ENCODE results near the gene PTPRH.

PTPRH gene

GRCh38 chr19:55246462-55247451, 37.5 kb upstream of the PTPRH start:
- DNase-seq (ENCODE audit: low spot score), result no peak

- no peak for DNase-seq (ENCODE audit: low spot score)
Measured at GRCh38 chr19:55245236-55245904, 36.1 kb upstream of the PTPRH start.

DNA sequence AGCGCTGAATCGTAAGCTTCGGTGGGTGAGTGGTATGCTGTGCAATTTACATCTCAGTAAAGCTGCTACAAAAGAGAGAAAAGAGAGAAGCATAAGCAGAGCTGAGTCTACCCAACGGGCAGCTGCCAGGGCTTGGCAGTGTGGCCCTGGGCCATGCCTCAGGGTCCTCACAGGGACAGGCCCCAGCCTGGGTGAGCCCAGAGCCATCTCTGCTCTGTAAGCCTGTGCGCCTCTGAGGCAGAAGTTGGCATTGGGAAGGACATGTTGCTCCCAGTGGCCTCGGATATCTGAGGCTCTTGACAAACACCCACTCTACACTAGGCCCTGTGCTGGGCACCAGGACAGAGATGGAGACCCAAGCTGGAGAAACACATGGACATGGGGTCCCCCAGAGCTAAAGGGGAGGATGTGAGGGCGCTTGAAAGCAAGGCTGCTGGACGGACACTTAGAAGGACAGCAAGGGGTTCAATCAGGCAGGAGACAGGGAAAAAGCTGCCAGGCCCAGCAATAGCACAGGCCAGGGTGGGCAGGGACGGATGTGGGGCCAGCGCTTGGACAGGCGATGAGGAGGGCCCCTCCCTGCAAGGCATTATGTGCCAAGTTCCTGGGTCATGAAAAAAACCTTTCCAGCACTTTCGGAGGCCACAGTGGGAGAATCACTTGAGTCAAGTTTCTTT, 34.8 kb upstream of the PTPRH start:
- DNase-seq (ENCODE audit: low spot score), result no peak

DNA sequence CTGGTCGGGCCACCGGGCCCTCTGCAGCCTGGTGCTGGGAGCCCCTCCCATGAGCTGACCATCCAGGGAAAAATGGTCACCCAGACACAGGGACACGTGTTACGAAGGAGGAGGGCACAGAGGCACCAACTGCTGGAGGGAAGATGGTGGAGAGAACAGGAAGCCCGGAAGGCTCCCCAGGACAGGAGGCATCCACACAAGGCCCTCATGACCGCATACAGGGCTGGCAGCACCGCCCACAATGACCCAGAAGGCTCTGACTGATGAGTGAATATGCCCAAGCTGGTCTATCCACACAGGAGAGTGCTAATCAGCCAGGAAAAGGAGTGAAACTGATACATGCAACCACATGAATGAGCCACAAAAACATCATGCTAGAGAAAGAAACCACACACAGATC, 33.2 kb upstream of the PTPRH start:
- no peak for DNase-seq (ENCODE audit: low spot score)

GRCh38 chr19:55241935-55242464, 32.7 kb upstream of the PTPRH start:
- DNase-seq (ENCODE audit: low spot score), result no peak

- DNase-seq (ENCODE audit: low spot score), result no peak
Measured at GRCh38 chr19:55241143-55241934, 32.0 kb upstream of the PTPRH start.

GRCh38 chr19:55240713-55241020, 31.4 kb upstream of the PTPRH start:
- DNase-seq (ENCODE audit: low spot score), result no peak

DNA sequence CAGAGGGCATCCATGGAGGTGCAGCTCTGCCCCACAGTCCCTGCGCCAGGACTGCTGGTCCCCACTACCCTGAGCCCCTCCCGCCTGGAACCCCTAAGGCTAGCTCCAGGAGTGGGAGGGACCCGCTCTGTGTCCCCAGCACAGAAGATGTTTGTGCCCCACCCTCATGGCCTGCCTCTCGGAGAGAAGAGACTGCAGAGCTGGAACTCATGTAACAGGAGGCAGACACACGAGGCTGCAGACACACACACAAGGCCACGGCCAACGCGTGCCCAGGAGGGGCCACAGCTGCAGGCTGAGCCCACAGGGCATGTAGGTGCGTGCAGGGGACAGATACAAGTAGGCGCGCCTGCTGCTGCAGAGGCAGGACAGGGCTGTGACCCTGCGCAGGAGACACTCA, 29.7 kb upstream of the PTPRH start:
- no peak for DNase-seq (ENCODE audit: low spot score)

GRCh38 chr19:55238030-55238429, 28.7 kb upstream of the PTPRH start:
- no peak for DNase-seq (ENCODE audit: low spot score)

- no peak for DNase-seq (ENCODE audit: low spot score)
Measured at GRCh38 chr19:55232986-55233385, 23.7 kb upstream of the PTPRH start.

- DNase-seq (ENCODE audit: low spot score), result no peak
Measured at GRCh38 chr19:55232286-55232602, 22.9 kb upstream of the PTPRH start.

- DNase-seq (ENCODE audit: low spot score), result no peak
Measured at GRCh38 chr19:55231391-55232285, 22.3 kb upstream of the PTPRH start.

DNA sequence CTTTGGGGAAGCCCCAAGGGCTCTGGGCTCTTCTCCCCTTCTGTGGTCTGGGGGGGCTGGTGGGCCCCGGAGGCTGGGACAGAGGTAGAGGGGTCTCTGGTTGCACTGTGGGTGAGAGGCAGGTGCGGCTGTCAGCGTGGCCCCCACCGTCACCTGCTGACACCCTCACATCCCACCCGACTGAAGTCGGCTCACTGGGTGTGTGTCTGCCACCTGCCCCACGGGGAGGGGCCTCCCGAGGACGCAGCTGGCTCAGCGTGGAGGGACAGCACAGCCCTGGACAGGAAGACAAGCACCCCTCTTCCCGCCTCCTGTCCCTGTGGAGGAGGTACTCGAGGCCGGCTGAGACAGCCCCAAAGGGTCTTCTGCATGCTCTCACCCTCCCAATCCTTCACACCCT, 21.5 kb upstream of the PTPRH start:
- DNase-seq (ENCODE audit: low spot score), result no peak

- DNase-seq (ENCODE audit: low spot score), result no peak
Measured at GRCh38 chr19:55230329-55230728, 21.0 kb upstream of the PTPRH start.

GRCh38 chr19:55229789-55230182, 20.5 kb upstream of the PTPRH start:
- no peak for DNase-seq (ENCODE audit: low spot score)

GRCh38 chr19:55229145-55229788, 20.0 kb upstream of the PTPRH start:
- DNase-seq (ENCODE audit: low spot score), result no peak

DNA sequence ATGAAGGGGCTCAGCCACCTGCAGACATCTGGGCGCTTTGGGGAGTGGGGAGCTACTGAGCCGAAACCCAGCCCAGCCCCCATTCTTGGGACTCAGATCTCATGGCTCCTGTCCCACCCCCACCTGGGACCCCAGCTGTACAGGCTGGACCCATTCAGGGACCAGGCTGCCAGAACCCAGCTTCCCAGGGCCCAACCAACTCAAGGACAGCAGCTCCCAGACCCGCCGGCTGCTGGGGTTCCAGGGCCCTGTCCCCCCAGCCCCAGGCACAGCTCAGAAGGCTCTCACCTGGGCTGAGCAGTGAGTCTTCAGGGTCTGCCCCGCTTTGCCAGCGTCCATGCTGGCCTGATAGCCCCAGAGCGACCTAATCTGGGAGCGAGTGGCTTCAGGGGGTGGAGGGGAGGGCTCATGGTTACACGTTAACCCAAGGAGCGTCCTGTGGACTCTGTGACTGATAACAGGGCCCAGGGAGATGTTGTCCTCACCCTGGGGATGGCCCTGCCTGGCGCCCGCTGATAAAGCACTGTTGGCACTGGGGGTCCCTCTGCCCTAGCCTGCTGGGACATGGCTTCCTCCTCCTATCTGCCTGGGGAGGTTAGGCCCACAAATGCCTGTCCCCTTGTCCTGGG, 19.2 kb upstream of the PTPRH start, which contains the start of gene TMEM86B:
TMEM86B (minus strand) TSS at position 361 of the 629 bp plus-strand sequence; CDS start at position 339, 22 bp downstream.
- no peak for DNase-seq (ENCODE audit: low spot score)

GRCh38 chr19:55228015-55228391, 18.7 kb upstream of the PTPRH start:
- DNase-seq (ENCODE audit: low spot score), result no peak

GRCh38 chr19:55227241-55228014, 18.1 kb upstream of the PTPRH start:
- DNase-seq (ENCODE audit: low spot score), result no peak
